SK-N-SH (cell line): Measurements from ENCODE around the gene SHISA3. TPM values are rescaled to one million over a fixed set of nuclear protein-coding genes. Genes with fewer than 3 reads are reported as not detected.

Experiments
- CTCF ChIA-PET: fragments of 300-600, 350-600 bp; formaldehyde crosslinking; extraction: SDS; loops from one replicate; lab custom pipeline; 2021; lab: Yijun Ruan, JAX
- POLR2A ChIA-PET: fragments of 350-600 bp; sonication (Branson Sonifier 250); formaldehyde crosslinking; extraction: SDS; loops from one replicate; lab custom pipeline; 2020; ENCODE audit warnings: antibody characterized with exemption, inconsistent platforms; lab: Yijun Ruan, JAX
- DNase-seq: peaks from one replicate; pipeline ENCODE4 v3.0.0; 2012
- H2AFZ ChIP-seq: fragments of 200-600 bp; sonication (generic); 2 replicates; pipeline ENCODE4 v1.8.1; 2016; ENCODE audit warnings: antibody characterized with exemption, mild to moderate bottlenecking, low read depth
- H3F3A ChIP-seq: fragments of 200-600 bp; sonication (generic); replicated peaks from 2 replicates; pipeline ENCODE3; 2016; ENCODE audit warnings: antibody characterized with exemption, mild to moderate bottlenecking; ENCODE audit not compliant: insufficient read depth
- H3K27ac ChIP-seq, 2 experiments: fragments of 200-500 bp in 1 of 2; fragments of 200-600 bp in 1 of 2; sonication (Bioruptor generic) in 1 of 2; sonication (generic), shearing (Covaris generic) in 1 of 2; 2 replicates each; pipeline versions ENCODE4 v1.5.1 to v1.6.1; 2014 to 2016; ENCODE audit warnings: low read depth in 2 of 2, inconsistent platforms in 1 of 2, low read length in 1 of 2, mild to moderate bottlenecking in 1 of 2, mixed read lengths in 1 of 2
- H3K27me3 ChIP-seq: fragments of 200-600 bp; sonication (generic), shearing (Covaris generic); 2 replicates; pipeline ENCODE4 v1.6.1; 2016; ENCODE audit warnings: mixed run types; ENCODE audit not compliant: insufficient read depth
- H3K36me3 ChIP-seq, 2 experiments: fragments of 200-500 bp in 1 of 2; fragments of 200-600 bp in 1 of 2; sonication (Bioruptor generic) in 1 of 2; sonication (generic) in 1 of 2; replicated peaks in 1 of 2; 2 replicates each; pipeline versions ENCODE3 to v1.5.1; 2014 to 2016; ENCODE audit warnings: low read length in 1 of 2, mild to moderate bottlenecking in 1 of 2; ENCODE audit not compliant: insufficient read depth in 2 of 2, control insufficient read depth in 1 of 2
- H3K4me1 ChIP-seq, 2 experiments: fragments of 200-500 bp in 1 of 2; fragments of 200-600 bp in 1 of 2; sonication (Bioruptor generic) in 1 of 2; sonication (generic), shearing (Covaris generic) in 1 of 2; 2 replicates each; pipeline versions ENCODE4 v1.5.1 to v1.6.1; 2014 to 2016; ENCODE audit warnings: low read depth in 1 of 2, low read length in 1 of 2, mixed run types in 1 of 2; ENCODE audit not compliant: insufficient read depth in 2 of 2, control insufficient read depth in 1 of 2
- H3K4me2 ChIP-seq: fragments of 200-600 bp; sonication (generic), shearing (Covaris generic); 2 replicates; pipeline ENCODE4 v1.6.1; 2017; ENCODE audit warnings: mixed run types
- H3K4me3 ChIP-seq, 2 experiments: fragments of 200-500 bp in 1 of 2; fragments of 200-600 bp in 1 of 2; sonication (Bioruptor generic) in 1 of 2; sonication (generic), shearing (Covaris generic) in 1 of 2; 2 replicates each; pipeline versions ENCODE4 v1.5.1 to v1.8.1; 2014 to 2016; ENCODE audit warnings: low read depth in 2 of 2, inconsistent platforms in 1 of 2, low read length in 1 of 2, mild to moderate bottlenecking in 1 of 2, mixed read lengths in 1 of 2, moderate library complexity in 1 of 2
- H3K79me2 ChIP-seq: fragments of 200-600 bp; sonication (generic); 2 replicates; pipeline ENCODE4 v1.8.1; 2017; ENCODE audit warnings: mild to moderate bottlenecking; ENCODE audit not compliant: insufficient read depth
- H3K9ac ChIP-seq: fragments of 200-600 bp; sonication (generic); 2 replicates; pipeline ENCODE4 v1.6.1; 2017; ENCODE audit warnings: mixed run types
- H3K9me2 ChIP-seq: fragments of 200-600 bp; sonication (generic); 2 replicates; pipeline ENCODE4 v1.6.1; 2017; ENCODE audit warnings: mixed run types
- H3K9me3 ChIP-seq: fragments of 200-600 bp; sonication (generic); 2 replicates; pipeline ENCODE4 v1.6.1; 2017; ENCODE audit warnings: mixed run types, mild to moderate bottlenecking, moderate library complexity
- H4K20me1 ChIP-seq: fragments of 200-600 bp; sonication (generic); 2 replicates; pipeline ENCODE4 v1.6.1; 2017; ENCODE audit warnings: mild to moderate bottlenecking, mixed run types; ENCODE audit not compliant: insufficient read depth
- CHD2 ChIP-seq: fragments of 150-350 bp; IDR thresholded peaks from 2 replicates; pipeline ENCODE4 v1.6.1; 2018; ENCODE audit warnings: low read length; ENCODE audit not compliant: partially characterized antibody
- FOSL2 ChIP-seq: IDR thresholded peaks from 2 replicates; pipeline ENCODE4 v1.4.0; 2012; ENCODE audit warnings: low read depth, mild to moderate bottlenecking, moderate library complexity, borderline replicate concordance
- GABPA ChIP-seq: IDR thresholded peaks from 2 replicates; pipeline ENCODE4 v1.4.0; 2012; ENCODE audit warnings: low read depth, mild to moderate bottlenecking
- POLR2AphosphoS5 ChIP-seq: IDR thresholded peaks from 2 replicates; pipeline ENCODE4 v1.6.1; 2012; ENCODE audit warnings: low read depth, low read length
- RCOR1 ChIP-seq: fragments of 150-350 bp; IDR thresholded peaks from 2 replicates; pipeline ENCODE4 v1.6.1; 2017; ENCODE audit warnings: antibody characterized with exemption, low read length
- WGBS: methylation state at CpG from one replicate; pipeline ENCODE4 v1.1.6; 2017; ENCODE audit warnings: low lambda C conversion rate; 5-methylcytosine and 5-hydroxymethylcytosine counted together
- polyA plus RNA-seq, 3 experiments: library from polyadenylated mRNA; depleted of rRNA; stranded (reverse); fragments of >200 nt; gene quantifications; 2 replicates each; pipeline ENCODE4 v1.2.3, GENCODE V29; 2012
- TF ChIP-seq, protein P1 (sequence below): fragments of 200-600 bp; sonication (generic); IDR thresholded peaks from 2 replicates; pipeline ENCODE4 v1.6.1; 2017; ENCODE audit warnings: antibody characterized with exemption, mild to moderate bottlenecking, moderate library complexity
- TF ChIP-seq, protein P2 (sequence below): fragments of 150-350 bp; IDR thresholded peaks from 2 replicates; pipeline ENCODE4 v1.6.1; 2017; ENCODE audit warnings: antibody characterized with exemption, low read length, low read depth, borderline replicate concordance
- TF ChIP-seq, protein P3 (sequence below): IDR thresholded peaks from 2 replicates; pipeline ENCODE4 v1.4.0; 2012; ENCODE audit warnings: low read depth, borderline replicate concordance
- TF ChIP-seq, protein P4 (sequence below): fragments of 150-350 bp; IDR thresholded peaks from 2 replicates; pipeline ENCODE4 v1.6.1; 2016; ENCODE audit warnings: mild to moderate bottlenecking, low read depth, low read length

The SHISA3 gene
- polyA plus RNA-seq, 1 of the 3 experiments (the other 2 are of a cell fraction), result 1.1 TPM

DNA sequence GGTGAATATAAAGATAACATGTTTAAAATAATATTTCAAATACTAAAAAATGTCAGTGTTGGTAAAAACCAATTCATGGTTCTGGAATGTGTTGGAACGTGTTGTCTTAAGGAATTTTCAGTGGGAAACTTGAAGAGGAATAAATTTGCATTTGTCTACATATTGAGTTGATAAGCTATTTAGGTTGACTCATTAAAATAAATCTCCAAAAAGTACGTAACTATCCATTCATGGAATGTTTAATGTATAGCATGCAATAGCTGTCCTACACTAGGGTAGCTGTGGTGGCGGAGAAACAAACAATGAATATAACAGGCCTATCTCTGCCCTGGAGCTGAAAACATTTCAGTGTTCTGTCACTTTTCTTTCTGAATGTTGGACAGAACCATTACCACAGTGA lies 20.3 kb downstream of the SHISA3 start (continued):
- TF ChIP-seq, protein P1, sequence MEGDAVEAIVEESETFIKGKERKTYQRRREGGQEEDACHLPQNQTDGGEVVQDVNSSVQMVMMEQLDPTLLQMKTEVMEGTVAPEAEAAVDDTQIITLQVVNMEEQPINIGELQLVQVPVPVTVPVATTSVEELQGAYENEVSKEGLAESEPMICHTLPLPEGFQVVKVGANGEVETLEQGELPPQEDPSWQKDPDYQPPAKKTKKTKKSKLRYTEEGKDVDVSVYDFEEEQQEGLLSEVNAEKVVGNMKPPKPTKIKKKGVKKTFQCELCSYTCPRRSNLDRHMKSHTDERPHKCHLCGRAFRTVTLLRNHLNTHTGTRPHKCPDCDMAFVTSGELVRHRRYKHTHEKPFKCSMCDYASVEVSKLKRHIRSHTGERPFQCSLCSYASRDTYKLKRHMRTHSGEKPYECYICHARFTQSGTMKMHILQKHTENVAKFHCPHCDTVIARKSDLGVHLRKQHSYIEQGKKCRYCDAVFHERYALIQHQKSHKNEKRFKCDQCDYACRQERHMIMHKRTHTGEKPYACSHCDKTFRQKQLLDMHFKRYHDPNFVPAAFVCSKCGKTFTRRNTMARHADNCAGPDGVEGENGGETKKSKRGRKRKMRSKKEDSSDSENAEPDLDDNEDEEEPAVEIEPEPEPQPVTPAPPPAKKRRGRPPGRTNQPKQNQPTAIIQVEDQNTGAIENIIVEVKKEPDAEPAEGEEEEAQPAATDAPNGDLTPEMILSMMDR, result no peak
- TF ChIP-seq CHD2, result no peak

DNA sequence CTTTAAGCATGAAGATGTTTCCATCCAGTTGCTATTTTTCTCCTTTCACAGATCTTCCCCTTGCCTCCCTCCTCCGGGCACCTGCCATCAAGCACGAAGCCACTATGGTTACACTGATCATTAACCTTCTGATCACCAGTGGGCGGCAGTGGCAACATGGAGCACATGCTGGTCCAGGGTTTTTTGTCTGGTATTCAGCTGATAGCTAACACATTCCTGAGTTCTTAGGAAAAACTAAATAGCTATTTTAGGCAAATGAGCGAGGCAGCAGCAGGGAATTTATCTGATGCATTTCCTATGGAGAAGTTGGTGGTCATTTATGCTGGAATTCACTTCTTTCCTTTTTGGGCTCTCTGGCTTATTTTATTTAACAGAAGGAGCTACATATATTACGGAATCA lies 22.9 kb downstream of the SHISA3 start:
- CTCF ChIA-PET, result interaction anchor here (1.0 to 2.7 kb wide), 3 partner anchors 15 to 71 kb away, joined by 3 to 6 read pairs (median 3); no protein-coding TSS in a partner anchor
- no peak overlapping the region for H2AFZ ChIP-seq
- H3F3A ChIP-seq, result no peaks in the 10 kb centered on the region
- POLR2A ChIA-PET, result no interaction called here
- H3K9me2 ChIP-seq, result no peaks in the 10 kb centered on the region
- H3K27me3 ChIP-seq, result no peaks in the 10 kb centered on the region
- no peak overlapping the region for H3K9ac ChIP-seq
- no peak overlapping the region for H3K4me2 ChIP-seq
- no peak for DNase-seq
- no peak for TF ChIP-seq GABPA
- TF ChIP-seq, protein P2, sequence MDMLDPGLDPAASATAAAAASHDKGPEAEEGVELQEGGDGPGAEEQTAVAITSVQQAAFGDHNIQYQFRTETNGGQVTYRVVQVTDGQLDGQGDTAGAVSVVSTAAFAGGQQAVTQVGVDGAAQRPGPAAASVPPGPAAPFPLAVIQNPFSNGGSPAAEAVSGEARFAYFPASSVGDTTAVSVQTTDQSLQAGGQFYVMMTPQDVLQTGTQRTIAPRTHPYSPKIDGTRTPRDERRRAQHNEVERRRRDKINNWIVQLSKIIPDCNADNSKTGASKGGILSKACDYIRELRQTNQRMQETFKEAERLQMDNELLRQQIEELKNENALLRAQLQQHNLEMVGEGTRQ, result no peak
- no peak for TF ChIP-seq FOSL2
- no peak for TF ChIP-seq POLR2AphosphoS5
- no peak for TF ChIP-seq RCOR1
- TF ChIP-seq, protein P3, sequence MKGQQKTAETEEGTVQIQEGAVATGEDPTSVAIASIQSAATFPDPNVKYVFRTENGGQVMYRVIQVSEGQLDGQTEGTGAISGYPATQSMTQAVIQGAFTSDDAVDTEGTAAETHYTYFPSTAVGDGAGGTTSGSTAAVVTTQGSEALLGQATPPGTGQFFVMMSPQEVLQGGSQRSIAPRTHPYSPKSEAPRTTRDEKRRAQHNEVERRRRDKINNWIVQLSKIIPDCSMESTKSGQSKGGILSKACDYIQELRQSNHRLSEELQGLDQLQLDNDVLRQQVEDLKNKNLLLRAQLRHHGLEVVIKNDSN, result no peak
- TF ChIP-seq, protein P4, sequence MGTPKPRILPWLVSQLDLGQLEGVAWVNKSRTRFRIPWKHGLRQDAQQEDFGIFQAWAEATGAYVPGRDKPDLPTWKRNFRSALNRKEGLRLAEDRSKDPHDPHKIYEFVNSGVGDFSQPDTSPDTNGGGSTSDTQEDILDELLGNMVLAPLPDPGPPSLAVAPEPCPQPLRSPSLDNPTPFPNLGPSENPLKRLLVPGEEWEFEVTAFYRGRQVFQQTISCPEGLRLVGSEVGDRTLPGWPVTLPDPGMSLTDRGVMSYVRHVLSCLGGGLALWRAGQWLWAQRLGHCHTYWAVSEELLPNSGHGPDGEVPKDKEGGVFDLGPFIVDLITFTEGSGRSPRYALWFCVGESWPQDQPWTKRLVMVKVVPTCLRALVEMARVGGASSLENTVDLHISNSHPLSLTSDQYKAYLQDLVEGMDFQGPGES, result no peak
- TF ChIP-seq, all 33 proteins: peak for 0
- H3K27ac ChIP-seq, result no peak overlapping the region
- no peak overlapping the region for H3K4me3 ChIP-seq
- no peaks in the 10 kb centered on the region for H3K79me2 ChIP-seq
- H3K36me3 ChIP-seq, result no peaks in the 10 kb centered on the region
- no peaks in the 10 kb centered on the region for H4K20me1 ChIP-seq
- no peaks in the 10 kb centered on the region for H3K9me3 ChIP-seq
- H3K4me1 ChIP-seq, result no peaks in the 10 kb centered on the region; a peak in 1 of 4 replicates
- 76% methylated on average over 5 of the region's 5 CpGs for WGBS
